Mesenteric fat pad (tissue), 1 donor: Measurements from ENCODE around the gene VEGFB. TPM values are rescaled to one million over a fixed set of nuclear protein-coding genes. Genes with fewer than 3 reads are reported as not detected.

Experiments used
- DNase-seq: peaks from one replicate; pipeline ENCODE4 v3.0.0-alpha.2; 2020; ENCODE audit warnings: low spot score
- total RNA-seq: library from RNA; stranded (reverse); fragmentation: NEBNext Ultra II Directional; extraction: Animal tissue kit (Norgen Biotek cat#: 25700); gene quantifications from one replicate; pipeline ENCODE4 v1.2.1, GENCODE V29; 2021
- donor health status: DM: yes; HTN: yes; CAD: no.

VEGFB gene
- total RNA-seq, 1 donor from 2014 or later, result 426 TPM

DNA sequence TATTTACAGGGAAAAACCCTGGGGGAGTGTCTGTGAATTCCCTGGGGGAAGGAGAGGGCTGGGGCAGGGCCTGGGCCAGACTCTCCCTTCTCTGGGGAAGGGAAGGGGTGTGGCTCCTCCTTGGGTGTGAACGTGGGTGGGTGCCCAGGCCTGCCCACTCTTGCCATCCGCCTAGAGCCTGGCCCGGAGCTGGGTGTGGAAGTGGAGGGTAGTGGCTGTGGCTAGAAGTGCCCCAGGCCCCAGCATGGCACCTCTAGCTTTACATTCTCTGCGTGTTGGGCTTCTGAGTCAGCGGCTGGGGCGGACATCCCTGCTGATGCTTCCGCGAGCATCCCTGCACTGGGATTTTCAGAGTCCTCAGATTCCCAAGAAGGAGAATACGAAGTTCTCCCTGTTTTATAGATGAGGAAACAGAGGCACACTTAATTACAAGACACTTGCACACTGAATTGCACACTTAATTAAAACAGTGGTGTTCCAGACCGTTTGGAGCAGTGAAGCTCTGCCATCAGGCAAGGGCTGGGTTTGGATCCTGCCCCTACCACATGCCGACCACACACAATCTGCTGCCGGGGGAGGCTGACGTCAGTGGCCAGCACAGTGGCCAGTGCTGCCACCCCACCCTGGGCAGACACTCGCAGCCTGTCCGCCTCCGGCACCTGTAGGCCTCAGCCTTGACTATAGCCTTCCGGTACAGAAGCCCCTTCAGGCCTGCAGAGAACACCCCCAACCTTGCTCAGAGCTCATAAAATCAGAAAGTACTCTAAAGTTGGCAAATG, 42.5 kb downstream of the VEGFB start:
- no peak for DNase-seq

DNA sequence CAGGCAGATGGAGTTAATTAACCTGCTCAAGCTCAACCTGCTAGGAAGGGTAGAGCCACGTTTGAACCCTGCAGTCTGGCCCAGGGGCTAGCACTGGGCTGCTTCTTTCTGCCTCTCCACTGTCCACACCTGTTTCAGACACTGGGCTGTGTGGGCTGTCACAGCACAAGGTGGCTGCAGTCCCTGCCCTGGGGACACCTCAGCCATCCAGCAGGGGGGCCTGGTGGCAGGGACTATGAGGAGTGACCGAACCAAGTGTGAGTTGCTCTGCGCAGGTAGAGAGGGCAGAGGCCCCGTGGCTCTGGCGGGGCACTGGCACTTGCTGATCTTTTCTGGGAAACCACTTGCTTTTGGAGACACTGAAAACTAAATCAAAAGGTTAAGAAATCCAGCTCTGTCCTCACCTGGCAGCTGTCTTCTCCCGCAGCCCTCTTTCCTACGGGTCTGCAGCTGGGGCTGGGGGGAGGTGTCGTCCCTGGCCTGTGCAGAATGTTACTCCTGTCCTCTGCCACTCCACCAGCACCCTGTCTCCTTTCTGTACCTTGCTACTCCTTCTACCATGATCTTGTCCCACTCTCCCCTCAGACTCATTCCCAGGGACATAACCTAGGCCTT, 44.3 kb downstream of the VEGFB start:
- no peak for DNase-seq

DNA sequence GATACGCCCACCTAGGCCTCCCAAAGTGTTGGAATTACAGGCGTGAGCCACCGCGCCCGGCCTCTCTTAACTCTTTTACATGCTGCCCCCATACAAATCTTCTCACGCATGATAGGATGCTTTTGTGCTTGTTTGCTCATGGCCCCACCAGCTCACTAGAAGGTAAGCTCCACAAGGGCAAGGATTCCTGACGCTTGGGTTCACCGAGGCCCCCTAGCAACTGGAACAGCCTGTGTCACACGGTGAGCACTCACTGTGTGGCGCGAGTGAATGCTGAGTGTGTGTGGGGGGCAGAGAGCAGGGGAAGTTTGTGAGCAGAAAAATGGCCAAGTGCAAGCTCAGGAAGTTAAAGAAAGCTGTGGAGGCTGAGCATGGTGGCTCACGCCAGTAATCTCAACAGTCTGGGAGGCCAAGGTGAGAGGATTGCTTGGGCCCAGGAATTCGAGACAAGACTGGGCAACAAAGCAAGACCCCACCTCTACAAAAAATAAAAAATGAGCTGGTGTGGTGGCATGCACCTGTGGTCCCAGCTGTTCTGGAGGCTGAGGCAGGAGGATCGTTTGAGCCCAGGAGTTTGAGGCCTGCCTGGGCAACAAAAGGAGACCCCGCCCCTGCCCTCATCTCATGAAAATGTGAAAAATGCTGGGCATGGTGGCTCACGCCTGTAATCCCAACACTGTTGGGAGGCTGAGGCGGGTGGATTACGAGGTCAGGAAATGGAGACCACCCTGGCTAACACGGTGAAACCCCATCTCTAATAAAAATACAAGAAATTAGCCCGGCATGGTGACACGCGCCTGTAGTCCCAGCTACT, 47.8 kb downstream of the VEGFB start:
- DNase-seq, result no peak

DNA sequence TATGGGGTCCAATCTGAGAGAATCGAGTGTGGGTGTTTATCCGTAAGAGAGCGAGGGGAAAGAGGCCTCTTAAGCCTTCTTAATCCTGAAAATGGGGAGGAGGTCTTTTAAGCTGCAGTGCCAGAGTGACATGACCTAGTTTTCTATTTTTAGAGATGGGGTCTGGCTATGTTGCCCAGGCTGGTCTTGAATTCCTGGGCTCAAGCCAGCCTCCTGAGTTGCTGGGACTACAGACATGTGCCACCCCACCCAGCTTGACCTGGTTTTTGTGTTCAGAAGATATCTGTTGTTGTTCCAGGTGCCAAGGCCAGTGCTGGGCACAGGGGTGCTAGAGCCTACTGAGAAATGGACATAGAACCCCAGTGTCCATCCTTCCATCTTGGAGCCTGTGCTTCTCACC, 48.7 kb downstream of the VEGFB start:
- no peak for DNase-seq

DNA sequence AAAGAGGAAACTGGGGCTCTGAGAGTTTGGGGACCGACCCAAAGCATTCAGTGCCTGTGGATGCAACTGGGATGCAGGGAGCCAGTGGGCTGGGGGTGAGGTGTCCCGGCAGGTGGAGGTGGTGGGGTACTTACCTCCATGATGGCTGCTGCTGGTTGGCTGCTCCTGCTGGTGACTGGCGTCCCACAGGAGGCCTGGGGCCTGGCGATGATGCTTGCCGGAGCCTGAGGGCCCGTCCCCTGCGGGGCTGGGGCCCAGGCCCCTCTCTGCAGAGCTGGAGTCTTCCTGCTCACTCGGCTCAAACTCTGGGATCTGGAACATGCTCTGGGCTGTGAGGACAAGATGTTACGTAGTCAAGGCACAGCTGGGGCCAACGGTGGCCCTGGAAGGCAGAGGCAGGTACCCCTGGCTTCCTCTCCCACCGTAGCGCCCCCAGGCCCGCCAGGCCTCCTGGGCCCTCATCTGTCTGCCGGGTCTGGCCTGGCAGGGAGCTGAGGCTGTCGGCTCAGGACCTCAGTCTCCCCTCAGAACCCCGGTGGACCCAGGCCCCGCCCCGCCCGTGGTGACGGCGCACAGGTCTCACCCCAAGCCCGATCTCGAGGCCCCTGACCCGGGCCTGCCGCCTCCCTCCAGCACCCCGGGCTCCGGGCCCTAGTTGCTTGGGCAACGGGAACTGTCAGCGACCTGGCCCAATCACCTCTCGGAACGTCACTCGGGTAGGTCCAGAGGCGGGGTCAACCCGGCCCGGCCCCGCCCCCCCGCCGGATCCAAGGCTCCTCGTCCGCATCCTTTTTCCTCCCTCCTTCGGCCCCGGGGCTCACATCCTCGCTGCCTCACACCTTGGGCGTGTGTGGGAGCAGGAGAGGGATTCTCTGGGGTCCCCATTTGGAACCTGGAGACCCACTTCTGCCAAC, 49.9 kb downstream of the VEGFB start, which contains the start of gene BAD:
Gene BAD (minus strand): TSS at position 618 of the 914 bp plus-strand sequence. CDS start 297 bp downstream, at position 321.
- DNase-seq, result peak; percentile 98

DNA sequence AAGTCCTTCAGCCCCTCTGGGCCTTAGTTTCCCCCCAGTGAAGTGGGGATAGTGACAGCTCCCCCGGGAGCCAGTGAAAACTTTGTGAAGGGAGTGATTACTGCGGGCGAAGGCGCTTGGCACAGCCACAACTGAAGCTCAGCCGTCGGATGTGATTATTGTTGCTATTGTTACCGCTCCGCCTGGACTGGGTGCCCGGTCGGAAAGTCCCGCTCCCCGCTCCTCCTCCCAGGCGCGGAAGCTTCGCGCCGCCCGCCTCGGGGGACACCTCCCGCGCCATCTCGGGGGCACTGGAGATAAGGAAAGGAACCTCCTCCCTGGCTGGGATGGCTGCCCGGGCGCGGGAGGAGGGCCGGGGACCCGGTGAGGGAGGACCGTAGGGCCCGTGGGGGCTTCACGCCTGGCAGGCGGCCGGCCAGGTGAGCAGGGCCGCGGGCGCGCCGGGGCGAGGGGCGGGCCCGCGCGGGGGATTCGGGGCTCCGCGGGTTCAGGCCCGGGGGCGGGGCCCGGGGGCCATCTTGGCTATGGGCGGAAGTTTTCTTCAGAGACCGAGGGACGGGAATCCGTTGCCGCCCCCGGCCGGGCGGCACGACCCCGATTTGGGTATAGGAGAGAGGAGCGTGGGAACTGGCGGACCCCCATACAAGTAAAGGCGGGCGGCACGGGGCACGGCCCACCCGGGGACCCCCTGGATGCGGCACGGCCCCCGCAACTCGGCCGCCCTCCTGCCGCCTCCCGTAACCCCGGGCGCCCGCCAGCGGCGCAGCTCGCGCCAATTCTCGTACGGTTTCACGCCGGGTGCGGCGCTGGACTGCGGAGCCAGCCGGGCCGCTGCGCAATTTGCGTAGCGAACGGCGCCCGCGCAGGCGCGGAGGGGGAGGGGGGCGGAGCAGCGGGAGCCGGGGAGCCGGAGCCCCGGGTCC, 50.8 kb downstream of the VEGFB start, which contains the start of gene GPR137:
Gene GPR137 (plus strand): TSS at position 887 of the 923 bp plus-strand sequence. CDS start 677 bp downstream, outside the sequence.
- DNase-seq, result peak; percentile 97

DNA sequence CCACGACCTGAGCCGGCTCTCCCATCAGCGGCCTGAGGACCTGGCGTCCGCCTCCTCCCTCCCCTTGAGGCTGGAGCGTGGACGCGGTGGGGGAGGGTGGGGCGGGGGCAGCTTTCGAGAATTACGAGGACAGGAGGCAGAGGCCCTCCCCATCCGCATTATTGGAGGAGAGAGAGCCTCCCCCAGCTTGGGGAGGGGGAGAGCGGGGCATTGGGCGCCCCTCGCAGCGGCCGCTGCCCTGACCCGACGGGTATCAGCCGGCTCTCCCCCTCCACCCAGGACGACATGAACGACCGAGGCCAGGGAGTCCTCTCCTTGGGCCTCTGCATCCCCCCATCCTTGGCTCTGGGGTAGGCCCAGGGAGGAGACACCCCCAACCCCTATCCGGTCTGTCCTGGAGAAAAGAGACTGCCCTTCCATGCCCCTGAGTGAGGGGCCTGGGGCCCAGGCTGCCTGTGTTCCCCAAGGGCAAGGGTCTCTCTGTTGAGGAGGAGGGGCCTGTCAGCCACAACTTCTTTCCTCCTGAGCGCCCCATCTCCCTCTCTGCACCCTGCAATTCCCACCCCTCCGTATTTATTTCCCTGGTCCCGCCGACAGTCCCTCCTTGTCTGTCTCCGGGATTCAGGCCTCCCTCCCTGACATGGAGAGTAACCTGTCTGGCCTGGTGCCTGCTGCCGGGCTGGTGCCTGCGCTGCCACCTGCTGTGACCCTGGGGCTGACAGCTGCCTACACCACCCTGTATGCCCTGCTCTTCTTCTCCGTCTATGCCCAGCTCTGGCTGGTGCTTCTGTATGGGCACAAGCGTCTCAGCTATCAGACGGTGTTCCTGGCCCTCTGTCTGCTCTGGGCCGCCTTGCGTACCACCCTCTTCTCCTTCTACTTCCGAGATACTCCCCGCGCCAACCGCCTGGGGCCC, 51.8 kb downstream of the VEGFB start:
- no peak for DNase-seq

DNA sequence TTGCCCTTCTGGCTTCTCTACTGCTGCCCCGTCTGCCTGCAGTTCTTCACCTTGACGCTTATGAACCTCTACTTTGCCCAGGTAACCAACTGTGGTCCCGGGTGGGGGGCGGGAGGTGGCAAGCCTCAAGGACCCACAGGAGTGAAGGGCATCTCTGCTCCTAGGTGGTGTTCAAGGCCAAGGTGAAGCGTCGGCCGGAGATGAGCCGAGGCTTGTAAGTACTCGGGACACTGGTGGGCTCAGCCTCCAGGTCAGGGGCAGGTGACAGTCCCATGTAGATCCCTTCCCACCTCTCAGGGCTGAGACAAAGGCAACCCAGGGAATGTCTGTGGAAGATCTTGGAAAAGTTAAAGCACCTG, 52.4 kb downstream of the VEGFB start:
- DNase-seq, result no peak

DNA sequence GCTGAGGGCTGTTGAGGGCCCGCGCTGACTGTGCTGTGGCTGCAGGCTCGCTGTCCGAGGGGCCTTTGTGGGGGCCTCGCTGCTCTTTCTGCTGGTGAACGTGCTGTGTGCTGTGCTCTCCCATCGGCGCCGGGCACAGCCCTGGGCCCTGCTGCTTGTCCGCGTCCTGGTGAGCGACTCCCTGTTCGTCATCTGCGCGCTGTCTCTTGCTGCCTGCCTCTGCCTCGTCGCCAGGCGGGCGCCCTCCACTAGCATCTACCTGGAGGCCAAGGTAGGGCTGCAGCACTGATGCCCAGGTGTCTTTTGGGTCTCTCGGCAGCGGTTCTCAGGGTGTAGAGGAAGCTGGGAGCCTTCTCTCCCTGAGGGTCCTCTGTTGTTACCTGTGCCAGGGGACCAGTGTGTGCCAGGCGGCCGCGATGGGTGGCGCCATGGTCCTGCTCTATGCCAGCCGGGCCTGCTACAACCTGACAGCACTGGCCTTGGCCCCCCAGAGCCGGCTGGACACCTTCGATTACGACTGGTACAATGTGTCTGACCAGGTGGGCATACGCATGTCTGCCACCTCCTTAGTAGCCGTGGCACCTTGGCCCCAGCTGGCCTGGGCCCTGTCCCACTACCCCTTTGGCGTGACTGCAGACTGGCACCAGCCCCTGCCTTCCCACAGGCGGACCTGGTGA, 53.4 kb downstream of the VEGFB start:
- no peak for DNase-seq

DNA sequence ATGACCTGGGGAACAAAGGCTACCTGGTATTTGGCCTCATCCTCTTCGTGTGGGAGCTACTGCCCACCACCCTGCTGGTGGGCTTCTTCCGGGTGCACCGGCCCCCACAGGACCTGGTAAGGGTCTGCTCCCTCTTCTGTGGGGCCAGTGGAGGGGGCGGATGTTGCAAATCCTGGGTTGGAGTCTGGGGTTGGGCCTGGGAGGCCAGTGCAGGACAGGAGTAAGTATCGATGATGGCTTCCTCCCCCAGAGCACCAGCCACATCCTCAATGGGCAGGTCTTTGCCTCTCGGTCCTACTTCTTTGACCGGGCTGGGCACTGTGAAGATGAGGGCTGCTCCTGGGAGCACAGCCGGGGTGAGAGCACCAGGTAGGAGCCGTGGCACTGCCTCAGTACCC, 54.0 kb downstream of the VEGFB start:
- DNase-seq, result no peak

Other genes starting within 250 kb of the VEGFB start
- gene OTUB1, start 248.1 kb upstream of the VEGFB start, total RNA-seq, result 44.3 TPM
- gene FLRT1, start 198.7 kb upstream of the VEGFB start, total RNA-seq, result not detected
- gene MACROD1, start 68.5 kb upstream of the VEGFB start, total RNA-seq, result 19.5 TPM
- gene STIP1, start 48.4 kb upstream of the VEGFB start, total RNA-seq, result 113 TPM
- gene FERMT3, start 27.9 kb upstream of the VEGFB start, total RNA-seq, result 58.9 TPM
- gene TRPT1, start 8.4 kb upstream of the VEGFB start, total RNA-seq, result 32.7 TPM
- 45.8 TPM for gene NUDT22, start 8.3 kb upstream of the VEGFB start, total RNA-seq
- gene DNAJC4, start 4.0 kb upstream of the VEGFB start, total RNA-seq, result 20.4 TPM
- gene FKBP2, start 6.5 kb downstream of the VEGFB start, total RNA-seq, result 53.8 TPM
- 186 TPM for gene PPP1R14B, start 12.4 kb downstream of the VEGFB start, total RNA-seq
- gene PLCB3, start 16.9 kb downstream of the VEGFB start, total RNA-seq, result 25.8 TPM
- 51.7 TPM for gene BAD, start 50.1 kb downstream of the VEGFB start, total RNA-seq
- gene GPR137, start 51.3 kb downstream of the VEGFB start, total RNA-seq, result 19.9 TPM
- not detected for gene KCNK4, start 56.7 kb downstream of the VEGFB start, total RNA-seq
- gene CATSPERZ, start 65.8 kb downstream of the VEGFB start, total RNA-seq, result not detected
- gene ESRRA, start 70.9 kb downstream of the VEGFB start, total RNA-seq, result 56.9 TPM
- 151 TPM for gene TRMT112, start 83.0 kb downstream of the VEGFB start, total RNA-seq
- gene PRDX5, start 83.5 kb downstream of the VEGFB start, total RNA-seq, result 111 TPM
- 11.5 TPM for gene CCDC88B, start 105.6 kb downstream of the VEGFB start, total RNA-seq
- 26.1 TPM for gene RPS6KA4, start 124.6 kb downstream of the VEGFB start, total RNA-seq